GM21447 (cell line): ENCODE measurements around the gene ARID5A.

Source experiments
- ATAC-seq: cut with Tn5 transposase; IDR thresholded peaks from one replicate; pipeline ENCODE4 v1.9.1; 2021; ENCODE audit not compliant: unreplicated experiment

The ARID5A gene

GRCh38 chr2:96526615-96527285 lies 9.8 kb upstream of the ARID5A start:
- no peak for ATAC-seq

GRCh38 chr2:96527286-96528005 lies 9.1 kb upstream of the ARID5A start:
- no peak for ATAC-seq

GRCh38 chr2:96528006-96528699 lies 8.4 kb upstream of the ARID5A start:
- no peak for ATAC-seq

- no peak for ATAC-seq
Measured at GRCh38 chr2:96528700-96529375, 7.7 kb upstream of the ARID5A start.

GRCh38 chr2:96529376-96530143 lies 7.0 kb upstream of the ARID5A start:
- no peak for ATAC-seq

- ATAC-seq: no peak
Measured at GRCh38 chr2:96530144-96530430, 6.5 kb upstream of the ARID5A start.

GRCh38 chr2:96530474-96531357 lies 5.8 kb upstream of the ARID5A start:
- no peak for ATAC-seq

- ATAC-seq: no peak
Measured at GRCh38 chr2:96531366-96531765, 5.2 kb upstream of the ARID5A start.

GRCh38 chr2:96531872-96532505 lies 4.6 kb upstream of the ARID5A start:
- peak; percentile 31 for ATAC-seq

- ATAC-seq: no peak
Measured at GRCh38 chr2:96532641-96533291, 3.8 kb upstream of the ARID5A start.

GRCh38 chr2:96533292-96534073 lies 3.1 kb upstream of the ARID5A start:
- no peak for ATAC-seq

- ATAC-seq: no peak
Measured at GRCh38 chr2:96534141-96534540, 2.4 kb upstream of the ARID5A start.

GRCh38 chr2:96534701-96535181 lies 1.8 kb upstream of the ARID5A start:
- no peak for ATAC-seq

GRCh38 chr2:96535331-96535730 lies 1.2 kb upstream of the ARID5A start:
- no peak for ATAC-seq

- peak; percentile 48 for ATAC-seq
Measured at GRCh38 chr2:96537066-96537733, 648 bp downstream of the ARID5A start.

- no peak for ATAC-seq
Measured at GRCh38 chr2:96537734-96538486, 1.4 kb downstream of the ARID5A start.
